WTC11 (cell line): ENCODE measurements around the gene DNAAF3. TPM values are rescaled to one million over a fixed set of nuclear protein-coding genes. Genes with fewer than 3 reads are reported as not detected.

Source experiments
- ATAC-seq: fragments of 200-7000 bp; cut with Tn5 transposase; 2 replicates; pipeline ENCODE4 v1.10.0; 2021; ENCODE audit warnings: mild to moderate bottlenecking, moderate library complexity
- CTCF ChIA-PET: fragments of 300-600 bp; sonication (Branson Sonifier 250); formaldehyde crosslinking; loops from one replicate; lab custom pipeline; 2021; ENCODE audit warnings: antibody characterized with exemption; lab: Charles Lee
- POLR2A ChIA-PET: fragments of 350-600 bp; sonication (Branson Sonifier 250); formaldehyde crosslinking; loops from one replicate; lab custom pipeline; 2021; ENCODE audit warnings: antibody characterized with exemption; lab: Charles Lee
- DNase-seq: peaks from one replicate; pipeline ENCODE4 v3.0.0; 2021; ENCODE audit warnings: low spot score
- H3K27ac Mint-ChIP-seq: 2 replicates; pipeline ENCODE4 v1.8.0; 2021; ENCODE audit warnings: mixed read lengths
- H3K27me3 Mint-ChIP-seq: 2 replicates; pipeline ENCODE4 v1.8.0; 2021; ENCODE audit warnings: low read depth, mild to moderate bottlenecking, moderate library complexity, mixed read lengths
- H3K36me3 Mint-ChIP-seq: 2 replicates; pipeline ENCODE4 v1.8.0; 2021; ENCODE audit warnings: mixed read lengths
- H3K4me1 Mint-ChIP-seq: 2 replicates; pipeline ENCODE4 v1.8.0; 2022; ENCODE audit warnings: mixed read lengths
- H3K4me3 Mint-ChIP-seq: 2 replicates; pipeline ENCODE4 v1.8.0; 2021; ENCODE audit warnings: mild to moderate bottlenecking, moderate library complexity, mixed read lengths
- H3K9me3 Mint-ChIP-seq: 2 replicates; pipeline ENCODE4 v1.8.0; 2021; ENCODE audit warnings: mixed read lengths
- AFF4 ChIP-seq: sonication (generic); formaldehyde crosslinking; IDR thresholded peaks from 2 replicates; pipeline ENCODE4 v1.8.1; 2023; ENCODE audit warnings: mild to moderate bottlenecking, missing genetic modification reagents, borderline replicate concordance
- AR ChIP-seq: fragments of 250-450 bp; sonication (Bioruptor Pico); IDR thresholded peaks from 2 replicates; pipeline ENCODE4 v1.9.0; 2021; ENCODE audit warnings: mild to moderate bottlenecking
- ATF1 ChIP-seq: sonication (generic); formaldehyde crosslinking; IDR thresholded peaks from 2 replicates; pipeline ENCODE4 v1.8.1; 2023; ENCODE audit warnings: mild to moderate bottlenecking, moderate library complexity, missing genetic modification reagents
- ATF3 ChIP-seq: sonication (generic); formaldehyde crosslinking; conservative IDR thresholded peaks from 2 replicates; pipeline ENCODE4 v1.8.1; 2022; ENCODE audit warnings: mild to moderate bottlenecking, missing genetic modification reagents
- CREB1 ChIP-seq: sonication (generic); formaldehyde crosslinking; IDR thresholded peaks from 2 replicates; pipeline ENCODE4 v1.8.0; 2023; ENCODE audit warnings: mild to moderate bottlenecking, missing genetic modification reagents
- E2F1 ChIP-seq: sonication (generic); formaldehyde crosslinking; IDR thresholded peaks from 2 replicates; pipeline ENCODE4 v1.8.0; 2022; ENCODE audit warnings: mild to moderate bottlenecking, missing genetic modification reagents
- ELF4 ChIP-seq: sonication (generic); formaldehyde crosslinking; IDR thresholded peaks from 2 replicates; pipeline ENCODE4 v1.8.1; 2022; ENCODE audit warnings: low read depth, mild to moderate bottlenecking, moderate library complexity, missing genetic modification reagents
- ESRRA ChIP-seq: sonication (generic); formaldehyde crosslinking; IDR thresholded peaks from 2 replicates; pipeline ENCODE4 v1.8.1; 2022; ENCODE audit warnings: mild to moderate bottlenecking, missing genetic modification reagents, borderline replicate concordance
- FOXP1 ChIP-seq: sonication (generic); formaldehyde crosslinking; IDR thresholded peaks from 2 replicates; pipeline ENCODE4 v1.8.0; 2022; ENCODE audit warnings: missing genetic modification reagents, mild to moderate bottlenecking, moderate library complexity, borderline replicate concordance
- GTF2I ChIP-seq: fragments of 250-450 bp; sonication (Bioruptor Pico); conservative IDR thresholded peaks from 2 replicates; pipeline ENCODE4 v1.4.0; 2021; ENCODE audit warnings: mild to moderate bottlenecking
- IRF2 ChIP-seq: sonication (generic); formaldehyde crosslinking; IDR thresholded peaks from 2 replicates; pipeline ENCODE4 v1.8.0; 2022; ENCODE audit warnings: low read depth, missing genetic modification reagents, borderline replicate concordance
- JAZF1 ChIP-seq: fragments of 250-450 bp; sonication (Bioruptor Pico); IDR thresholded peaks from 2 replicates; pipeline ENCODE4 v1.9.0; 2021; ENCODE audit warnings: moderate library complexity, mild to moderate bottlenecking, inconsistent platforms
- NFE2L1 ChIP-seq: sonication (generic); formaldehyde crosslinking; IDR thresholded peaks from 2 replicates; pipeline ENCODE4 v1.8.1; 2023; ENCODE audit warnings: missing genetic modification reagents
- SOX15 ChIP-seq: fragments of 250-450 bp; sonication (Bioruptor Pico); IDR thresholded peaks from 2 replicates; pipeline ENCODE4 v1.9.0; 2021; ENCODE audit warnings: mild to moderate bottlenecking
- STAT6 ChIP-seq: sonication (generic); formaldehyde crosslinking; conservative IDR thresholded peaks from 2 replicates; pipeline ENCODE4 v1.8.1; 2023; ENCODE audit warnings: mild to moderate bottlenecking, low read depth, missing genetic modification reagents, moderate library complexity
- TEAD4 ChIP-seq: sonication (generic); formaldehyde crosslinking; IDR thresholded peaks from 2 replicates; pipeline ENCODE4 v1.8.0; 2022; ENCODE audit warnings: mild to moderate bottlenecking, missing genetic modification reagents
- ZNF138 ChIP-seq: sonication (generic); formaldehyde crosslinking; conservative IDR thresholded peaks from 2 replicates; pipeline ENCODE4 v1.8.1; 2022; ENCODE audit warnings: mild to moderate bottlenecking, moderate library complexity, missing genetic modification reagents
- ZNF232 ChIP-seq: sonication (generic); formaldehyde crosslinking; IDR thresholded peaks from 2 replicates; pipeline ENCODE4 v1.8.0; 2022; ENCODE audit warnings: mild to moderate bottlenecking, missing genetic modification reagents
- ZNF512 ChIP-seq: sonication (generic); formaldehyde crosslinking; IDR thresholded peaks from 2 replicates; pipeline ENCODE4 v1.8.1; 2022; ENCODE audit warnings: missing genetic modification reagents, borderline replicate concordance
- ZSCAN18 ChIP-seq: fragments of 250-450 bp; sonication (Bioruptor Pico); IDR thresholded peaks from 2 replicates; pipeline ENCODE4 v2.1.2; 2022; ENCODE audit warnings: mild to moderate bottlenecking, moderate library complexity
- total RNA-seq: library from RNA; stranded (reverse); gene quantifications from 3 replicates; pipeline ENCODE4 v1.2.3, GENCODE V29; 2021

The DNAAF3 gene
- total RNA-seq, 1 experiment from 2014 or later, result 4.0 TPM

GRCh38 chr19:55209693-55210472 is 43.5 kb upstream of the DNAAF3 start (continued):
- no peak for TF ChIP-seq FOXP1 (CRISPR knock-in tag)

GRCh38 chr19:55208880-55209692 is 42.7 kb upstream of the DNAAF3 start, which contains the start of gene PTPRH:
PTPRH (minus strand) TSS chr19:55209501; CDS start chr19:55209433, 68 bp downstream.
- peaks cover 60% of the 10 kb centered on the region for H3K27me3 Mint-ChIP-seq
- no peak within 1 kb of the TSS for H3K27ac Mint-ChIP-seq
- peaks cover 8% of the 10 kb centered on the region for H3K4me1 Mint-ChIP-seq
- DNase-seq (no peak), ATAC-seq (no peak)
- TF ChIP-seq AR (CRISPR knock-in tag) (no peak), ZNF232 (no peak), ZSCAN18 (CRISPR knock-in tag) (no peak), ESRRA (CRISPR knock-in tag) (no peak), IRF2 (CRISPR knock-in tag) (no peak), CREB1 (CRISPR knock-in tag) (no peak), JAZF1 (CRISPR knock-in tag) (no peak), TEAD4 (CRISPR knock-in tag) (no peak), ZNF138 (no peak), STAT6 (CRISPR knock-in tag) (no peak), GTF2I (CRISPR knock-in tag) (no peak), ELF4 (CRISPR knock-in tag) (no peak), E2F1 (no peak), ZNF512 (CRISPR knock-in tag) (no peak), ATF3 (CRISPR knock-in tag) (no peak), ATF1 (CRISPR knock-in tag) (no peak), NFE2L1 (CRISPR knock-in tag) (no peak), AFF4 (CRISPR knock-in tag) (no peak), SOX15 (CRISPR knock-in tag) (no peak)
- POLR2A ChIA-PET, result no interaction called here
- H3K9me3 Mint-ChIP-seq, result peaks cover 25% of the 10 kb centered on the region
- peaks cover 6% of the 10 kb centered on the region for H3K36me3 Mint-ChIP-seq
- no peak within 1 kb of the TSS for H3K4me3 Mint-ChIP-seq
- CTCF ChIA-PET, result interaction anchor here (0.6 to 1.0 kb wide), 2 partner anchors 43 to 66 kb away, joined by 3 to 4 read pairs; partner anchors contain the start of gene DNAAF3
